Renal cortex interstitium (tissue), 11 donors: ENCODE results near the gene CTSD. TPM values are rescaled to one million over a fixed set of nuclear protein-coding genes. Genes with fewer than 3 reads are reported as not detected.

ENCODE experiments used
- DNase-seq, 11 donors: peaks; one replicate each; pipeline ENCODE4 v3.0.0-alpha.2; 2013; ENCODE audit warnings: low read depth in 9 of 11, low spot score in 4 of 11; ENCODE audit errors: extremely low read depth in 1 of 11
- polyA plus RNA-seq, 3 donors: library from polyadenylated mRNA; unstranded; fragments of 120-200 nt; gene quantifications; one replicate each; pipeline ENCODE4 v1.2.1, GENCODE V29; 2013; ENCODE audit not compliant: insufficient read length in 3 of 3

Gene CTSD
- polyA plus RNA-seq, 3 donors, result 195 to 261 (median 236) TPM

DNA sequence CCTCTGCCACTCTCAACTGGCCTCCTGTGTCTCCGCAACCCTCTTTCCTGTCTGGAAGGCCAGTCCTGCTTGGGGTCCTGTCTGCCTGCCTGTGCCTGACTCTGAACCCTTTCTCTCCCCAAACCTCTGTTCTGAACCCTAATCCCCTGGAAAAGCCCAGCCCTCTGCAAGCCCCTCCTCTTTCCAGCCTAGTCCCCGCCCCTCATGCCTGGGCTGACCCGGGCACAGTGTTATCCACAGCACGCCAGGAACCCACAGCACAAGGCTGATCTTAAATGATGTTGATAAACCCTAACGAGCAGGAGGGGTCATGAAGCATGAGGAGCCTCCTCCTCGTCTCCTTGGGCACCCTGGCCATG lies 13.3 kb downstream of the CTSD start, which contains the start of gene IFITM10:
Gene IFITM10 (minus strand): TSS at position 115 of the 359 bp plus-strand sequence. CDS start 153 bp downstream, outside the sequence.
- DNase-seq, result no peak

GRCh38 chr11:1749395-1750351 lies 14.1 kb downstream of the CTSD start:
- DNase-seq, result no peak

- DNase-seq, result no peak
These were observed 14.9 kb downstream of the CTSD start for GRCh38 chr11:1748636-1749394.

DNA sequence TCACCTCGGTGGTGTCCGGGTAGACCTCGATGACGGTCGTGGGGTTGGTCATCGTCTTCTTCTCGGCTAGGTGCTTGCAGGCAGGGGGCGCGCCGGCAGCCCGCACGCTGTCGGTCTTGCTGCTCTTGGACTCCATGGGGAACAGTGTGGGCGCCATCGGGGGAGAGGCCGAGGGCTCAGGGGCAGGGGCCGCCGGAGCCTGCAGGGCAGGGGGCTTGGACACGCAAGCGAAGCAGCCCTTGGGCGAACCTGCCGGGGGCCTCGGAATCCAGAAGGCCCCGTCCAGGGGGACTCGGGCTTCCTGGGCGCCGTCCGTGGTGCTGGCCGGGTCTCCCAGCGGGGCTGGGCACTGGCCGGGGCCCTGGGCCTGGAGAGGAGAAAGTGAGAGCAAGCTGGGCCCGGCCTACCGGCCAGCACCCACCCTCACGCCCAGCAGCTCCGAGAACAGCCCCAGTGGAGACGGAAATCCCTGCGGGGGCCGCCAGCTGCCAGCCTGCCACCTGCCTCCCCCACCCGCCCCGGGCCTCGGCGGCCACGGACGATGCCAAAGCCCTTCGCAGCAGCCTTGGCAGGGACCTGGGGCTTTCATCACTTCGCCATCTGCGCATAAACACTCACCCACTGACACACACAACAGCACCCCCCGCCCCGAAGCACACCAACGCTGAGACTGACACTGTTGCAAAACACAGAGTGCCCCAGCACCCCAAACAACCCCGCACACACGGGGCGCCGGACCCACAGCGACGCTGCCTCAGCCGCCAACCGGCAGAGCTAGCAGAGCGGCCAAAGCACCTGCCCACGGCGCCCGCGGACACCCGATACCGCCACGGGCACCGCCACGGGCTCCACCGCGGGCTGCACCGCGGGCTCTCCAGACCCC lies 15.7 kb downstream of the CTSD start:
- DNase-seq, result no peak

- no peak for DNase-seq
These were observed 16.6 kb downstream of the CTSD start for GRCh38 chr11:1746956-1747752.

GRCh38 chr11:1746511-1746931 lies 17.2 kb downstream of the CTSD start:
- DNase-seq, result no peak

GRCh38 chr11:1745701-1746320 lies 17.9 kb downstream of the CTSD start:
- no peak for DNase-seq

DNA sequence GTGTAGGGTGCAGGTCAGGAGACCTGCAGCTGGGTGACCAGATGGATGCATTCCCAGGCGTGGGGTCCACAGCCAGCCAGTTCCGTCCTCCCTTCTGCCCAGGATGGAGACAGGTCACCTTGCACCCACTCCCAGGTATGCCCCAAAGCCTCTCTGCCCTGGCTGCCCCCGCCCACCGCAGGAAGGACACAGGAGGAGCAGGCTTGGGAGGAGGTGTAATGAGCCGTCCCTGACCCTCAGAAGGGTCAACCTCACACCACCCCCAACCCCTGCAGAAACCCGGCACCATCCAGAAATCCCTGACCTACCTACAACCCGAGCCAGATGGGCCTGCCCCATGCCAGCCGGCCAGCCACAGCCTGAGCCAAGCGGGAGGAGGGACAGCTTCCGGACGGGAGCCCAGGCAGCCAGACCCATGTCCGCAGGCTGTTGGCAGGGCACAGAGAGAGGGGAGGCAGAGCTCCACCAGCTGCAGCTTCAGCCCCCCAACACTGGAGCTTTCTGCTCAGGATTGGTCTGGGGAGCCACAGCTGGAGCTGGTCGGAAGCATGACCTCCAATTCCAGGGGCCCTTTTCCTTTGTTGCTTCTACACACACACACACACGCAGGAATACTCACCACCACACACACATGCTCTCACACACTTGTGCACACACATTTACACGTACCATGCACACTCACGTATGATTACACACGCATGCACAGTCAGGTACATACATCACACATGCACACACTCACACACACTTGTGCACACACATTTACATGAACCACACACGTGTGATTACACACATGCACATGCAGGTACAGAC lies 18.6 kb downstream of the CTSD start:
- no peak for DNase-seq

DNA sequence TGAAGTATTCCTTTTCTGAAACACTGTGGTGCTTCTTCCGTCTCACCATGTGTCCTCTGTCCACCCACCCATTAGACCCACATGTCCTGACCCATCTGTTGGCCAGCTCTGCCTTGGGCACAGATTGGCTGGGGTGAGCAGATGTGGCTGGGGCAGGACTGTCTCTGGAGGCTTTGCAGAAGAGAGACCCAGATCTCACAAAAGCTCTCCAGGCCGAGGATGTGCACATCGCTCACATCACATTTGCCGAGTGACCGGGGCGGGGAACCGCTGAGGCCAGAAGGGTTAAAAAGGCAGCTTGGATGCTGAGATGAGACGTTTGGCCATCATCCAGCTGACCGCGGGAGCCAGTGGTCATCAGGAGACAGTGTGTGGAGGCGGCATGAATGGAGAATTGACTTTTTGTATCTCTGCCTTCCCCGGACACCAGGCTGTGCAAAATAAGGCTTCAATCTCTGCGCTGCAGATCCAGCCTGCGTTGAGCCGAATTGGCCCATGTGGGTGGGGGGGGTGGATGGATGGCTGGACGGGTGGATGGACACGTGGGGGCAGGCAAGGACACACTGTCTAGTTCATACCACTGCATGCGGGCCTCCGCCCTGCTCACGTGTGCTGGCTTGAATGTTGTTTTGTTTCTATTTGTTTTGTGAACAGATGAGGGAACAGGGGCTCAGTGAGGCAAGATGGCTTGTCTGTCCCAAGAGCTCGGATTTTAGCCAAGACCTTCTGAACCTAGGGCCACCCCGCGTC lies 19.4 kb downstream of the CTSD start:
- DNase-seq, result no peak

GRCh38 chr11:1743585-1744136 lies 20.1 kb downstream of the CTSD start:
- DNase-seq, result no peak

GRCh38 chr11:1742869-1743584 lies 20.7 kb downstream of the CTSD start:
- no peak for DNase-seq

DNA sequence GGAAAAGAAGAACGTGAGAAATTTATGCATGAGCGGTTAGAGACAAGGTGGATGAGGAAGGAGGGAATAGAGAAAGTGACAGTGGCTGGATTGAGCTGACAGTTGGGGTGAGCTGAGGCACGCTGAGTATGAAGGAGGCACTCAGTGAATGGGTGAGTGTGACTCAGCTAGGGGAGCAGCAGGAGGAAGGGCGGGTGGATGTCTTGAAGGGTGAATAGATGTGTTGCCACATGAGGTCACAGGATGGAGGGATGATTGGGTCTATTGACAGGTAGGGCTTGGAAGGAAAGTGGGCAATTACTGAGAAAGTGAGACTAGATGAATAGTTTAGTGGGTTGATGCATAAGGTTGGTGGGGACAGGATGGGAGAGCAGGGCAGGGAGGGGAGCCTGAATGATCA lies 21.4 kb downstream of the CTSD start:
- no peak for DNase-seq

- DNase-seq, result no peak
These were observed 22.0 kb downstream of the CTSD start for GRCh38 chr11:1741741-1742140.

- no peak for DNase-seq
These were observed 22.8 kb downstream of the CTSD start for GRCh38 chr11:1740786-1741530.

DNA sequence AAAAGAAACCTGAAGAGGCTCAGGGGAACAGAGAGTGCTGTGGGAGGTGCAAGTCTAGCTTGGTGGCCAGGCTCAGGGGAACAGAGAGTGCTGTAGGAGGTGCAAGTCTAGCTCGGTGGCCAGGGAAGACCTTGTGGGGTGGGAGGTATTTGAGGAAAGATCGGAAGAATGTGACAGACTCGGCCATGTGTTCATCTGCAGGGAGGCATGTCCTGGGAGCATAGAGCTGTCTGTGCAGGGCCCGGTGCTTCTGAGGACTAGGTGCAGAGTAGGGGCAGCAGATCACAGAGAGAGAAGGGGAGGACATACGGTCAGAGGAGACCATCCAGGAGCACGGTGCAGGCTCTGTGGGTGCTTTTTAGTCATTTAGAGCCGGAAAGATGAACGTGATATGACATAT lies 24.2 kb downstream of the CTSD start:
- DNase-seq, result no peak
